ENCODE results near the gene TMEM254. TPM values are rescaled to one million over a fixed set of nuclear protein-coding genes. Genes with fewer than 3 reads are reported as not detected.
"Not testable (repeated sequence)": the region's sequence is repeated elsewhere in the genome, so short reads cannot be mapped to it uniquely, and the experiment has no call there.

Gene TMEM254
- total RNA-seq, 1 experiment from 2014 or later = 14.8 TPM

DNA sequence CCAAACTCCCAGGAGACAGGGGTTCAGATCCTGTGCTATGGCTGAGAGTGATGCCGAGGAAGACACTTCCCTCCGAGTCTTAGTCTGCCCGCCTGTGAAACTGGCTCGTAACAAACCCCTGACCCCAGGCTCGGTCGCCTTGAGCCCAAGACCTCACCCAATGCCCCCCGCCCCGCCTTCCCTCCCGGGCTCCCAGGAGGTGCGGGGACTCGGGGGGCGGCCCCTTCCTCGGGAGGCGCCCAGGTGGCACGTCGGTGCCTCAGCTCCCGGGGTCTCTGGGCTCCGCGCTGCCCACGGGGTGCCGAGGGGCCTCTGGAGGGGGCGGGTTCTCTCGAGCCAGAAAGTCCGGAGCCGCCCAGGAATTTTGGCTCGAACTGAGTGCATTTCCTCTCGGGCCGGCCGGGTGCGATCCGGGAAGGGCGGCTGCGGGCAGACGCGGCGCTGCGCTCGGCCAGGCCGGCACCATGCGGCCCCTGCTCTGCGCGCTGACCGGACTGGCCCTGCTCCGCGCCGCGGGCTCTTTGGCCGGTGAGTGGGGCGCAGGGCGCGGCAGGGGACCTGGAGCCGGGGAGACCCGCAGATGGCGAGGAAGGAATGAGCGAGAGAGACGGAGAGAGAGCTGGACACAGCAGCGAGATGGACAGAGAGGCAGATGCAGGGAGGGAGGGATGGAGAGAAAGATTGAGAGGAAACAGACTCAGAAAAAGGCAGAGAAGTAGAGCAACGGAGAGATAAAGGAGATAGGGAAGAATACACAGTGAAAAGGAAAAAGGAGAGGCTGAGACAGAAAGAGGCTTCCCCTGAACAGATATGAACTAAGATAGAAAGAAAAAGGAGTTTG, 54.1 kb downstream of the TMEM254 start, which contains the start of gene PLAC9:
PLAC9 (plus strand) TSS at position 432 of the 841 bp plus-strand sequence; CDS start at position 465, 33 bp downstream.
- no peak for DNase-seq (ENCODE audit: low spot score)

DNA sequence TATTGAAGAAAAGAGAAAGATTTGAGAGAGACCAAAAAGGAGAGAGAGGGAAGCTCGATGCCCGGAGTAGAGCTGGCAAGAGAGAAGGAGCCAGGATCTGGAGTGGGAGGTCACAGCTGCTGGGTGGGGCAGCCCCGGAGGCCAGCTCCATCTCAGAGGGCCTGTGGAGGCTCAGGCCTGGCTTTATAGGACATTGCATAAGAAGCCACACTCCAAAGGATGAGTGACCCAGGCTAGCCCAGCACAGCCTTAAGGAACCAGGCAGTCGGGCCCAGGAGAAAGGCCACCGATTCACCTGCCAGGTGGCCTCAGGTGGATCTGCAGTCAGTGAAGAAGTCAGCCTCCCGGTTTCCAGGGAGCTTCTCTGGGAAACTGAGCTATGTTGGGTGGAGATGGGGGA, 54.7 kb downstream of the TMEM254 start:
- DNase-seq (ENCODE audit: low spot score) = no peak

- not testable (repeated sequence) for DNase-seq (ENCODE audit: low spot score)
These were observed 55.2 kb downstream of the TMEM254 start for GRCh38 chr10:80133687-80134086.

DNA sequence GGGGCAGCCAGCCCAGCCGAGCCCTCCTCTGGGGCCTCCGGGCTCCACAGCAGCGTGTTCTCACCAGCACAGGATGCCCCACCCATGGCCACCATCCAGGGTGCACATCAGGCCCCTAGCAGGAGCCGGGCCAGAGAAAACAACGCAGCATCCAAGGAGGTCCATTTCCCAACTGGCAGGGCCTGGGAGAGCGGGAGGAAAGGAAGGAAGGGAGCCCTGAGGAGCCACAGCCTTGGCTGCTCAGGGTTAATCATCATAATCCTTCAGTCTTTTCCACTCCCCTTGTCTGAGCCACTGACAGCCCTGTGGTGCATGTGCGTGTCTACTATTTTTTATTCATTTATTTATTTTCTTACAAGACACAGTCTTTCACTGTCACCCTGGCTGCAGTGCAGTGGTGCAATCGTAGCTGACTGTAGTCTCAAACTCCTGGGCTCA, 57.7 kb downstream of the TMEM254 start:
- no peak for DNase-seq (ENCODE audit: low spot score)

GRCh38 chr10:80137031-80137862, 58.8 kb downstream of the TMEM254 start:
- no peak for DNase-seq (ENCODE audit: low spot score)

GRCh38 chr10:80137920-80138319, 59.5 kb downstream of the TMEM254 start:
- no peak for DNase-seq (ENCODE audit: low spot score)

- no peak for DNase-seq (ENCODE audit: low spot score)
These were observed 60.8 kb downstream of the TMEM254 start for GRCh38 chr10:80139265-80139664.

DNA sequence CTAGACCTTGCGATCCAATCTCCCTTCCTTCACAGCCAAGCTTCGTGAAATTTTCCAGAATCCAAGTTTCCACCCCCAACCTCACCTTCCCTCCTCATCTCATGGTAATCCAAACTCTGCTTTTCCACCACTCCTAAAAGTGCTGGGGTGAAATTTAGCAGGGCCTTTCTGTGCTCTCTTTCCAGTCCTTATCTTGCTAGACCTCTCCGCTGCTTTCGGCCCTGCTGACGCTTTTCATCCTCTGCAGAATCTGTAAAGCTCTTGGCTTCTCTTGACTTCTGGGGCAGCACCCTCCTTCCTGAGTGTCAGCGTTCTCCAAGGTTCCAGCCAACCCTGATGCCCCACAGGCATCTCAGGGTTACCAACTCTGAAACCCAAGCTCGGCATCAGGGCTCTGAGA, 61.8 kb downstream of the TMEM254 start:
- no peak for DNase-seq (ENCODE audit: low spot score)

GRCh38 chr10:80141696-80142460, 63.4 kb downstream of the TMEM254 start:
- no peak for DNase-seq (ENCODE audit: low spot score)

Other genes with a start within 250 kb of the TMEM254 start
- not detected in 2 replicates for gene SFTPD, start 129.6 kb upstream of the TMEM254 start, total RNA-seq (2014; rRNA removed; shearing (Covaris generic))
- not detected in 2 replicates for gene PLAC9, start 54.1 kb downstream of the TMEM254 start, total RNA-seq (2014; rRNA removed; shearing (Covaris generic))
- 51.6 and 65.3 TPM in 2 replicates for gene ANXA11, start 126.9 kb downstream of the TMEM254 start, total RNA-seq (2014; rRNA removed; shearing (Covaris generic))
- gene MAT1A, start 211.0 kb downstream of the TMEM254 start, total RNA-seq (2014; rRNA removed; shearing (Covaris generic)) = 1.2 and 1.7 TPM in 2 replicates

All from H4 (cell line).